HG03442 (cell line): Measurements from ENCODE around the gene LYST.

Experiments used
- ATAC-seq: cut with Tn5 transposase; IDR thresholded peaks from one replicate; pipeline ENCODE4 v1.9.1; 2021; ENCODE audit warnings: mild to moderate bottlenecking, moderate library complexity; ENCODE audit not compliant: unreplicated experiment

LYST gene

DNA sequence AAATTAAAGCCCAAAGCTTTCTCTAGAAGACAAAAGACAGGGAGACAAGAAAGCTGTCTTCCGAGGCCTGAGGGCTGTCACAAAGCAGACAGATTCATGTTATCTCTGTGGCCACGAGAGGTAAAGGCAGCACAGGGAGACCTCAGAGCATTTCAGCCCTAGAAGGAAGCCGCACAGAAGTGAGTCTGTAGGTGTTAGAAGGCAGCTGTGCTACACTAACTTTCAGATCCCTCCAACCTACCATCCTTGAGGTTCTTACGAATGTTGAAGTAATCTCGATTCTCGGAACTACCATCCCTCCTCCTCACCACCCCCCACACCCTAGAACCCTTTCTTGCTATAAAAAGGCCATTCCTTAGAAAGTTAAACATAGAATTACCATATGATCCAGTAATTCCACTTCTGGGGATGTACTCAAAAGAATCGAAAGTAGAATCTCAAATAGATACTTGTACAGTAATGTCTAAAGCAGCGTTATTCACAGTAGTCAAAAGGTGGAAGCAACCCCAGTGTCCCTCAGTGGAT, 21.5 kb upstream of the LYST start:
- ATAC-seq = peak; percentile 69

DNA sequence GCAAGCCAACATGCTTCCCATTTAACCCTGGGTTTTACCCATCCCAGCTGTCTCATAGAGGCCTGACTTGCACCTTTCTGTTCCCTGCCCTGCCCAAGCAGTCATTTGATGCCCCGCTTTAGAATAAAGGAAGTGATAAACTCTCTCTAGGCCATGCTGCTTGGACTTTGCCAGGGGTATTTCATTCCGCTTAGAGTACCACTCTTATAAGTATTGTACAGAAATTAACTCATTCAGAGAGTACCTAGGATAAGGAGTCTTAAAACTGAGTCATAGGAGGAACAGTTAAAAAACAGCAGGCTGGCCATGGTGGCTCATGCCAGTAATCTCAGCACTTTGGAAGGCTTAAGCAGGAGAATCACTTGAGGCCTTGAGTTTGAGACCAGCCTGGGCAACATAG, 21.0 kb upstream of the LYST start:
- peak; percentile 6 for ATAC-seq

DNA sequence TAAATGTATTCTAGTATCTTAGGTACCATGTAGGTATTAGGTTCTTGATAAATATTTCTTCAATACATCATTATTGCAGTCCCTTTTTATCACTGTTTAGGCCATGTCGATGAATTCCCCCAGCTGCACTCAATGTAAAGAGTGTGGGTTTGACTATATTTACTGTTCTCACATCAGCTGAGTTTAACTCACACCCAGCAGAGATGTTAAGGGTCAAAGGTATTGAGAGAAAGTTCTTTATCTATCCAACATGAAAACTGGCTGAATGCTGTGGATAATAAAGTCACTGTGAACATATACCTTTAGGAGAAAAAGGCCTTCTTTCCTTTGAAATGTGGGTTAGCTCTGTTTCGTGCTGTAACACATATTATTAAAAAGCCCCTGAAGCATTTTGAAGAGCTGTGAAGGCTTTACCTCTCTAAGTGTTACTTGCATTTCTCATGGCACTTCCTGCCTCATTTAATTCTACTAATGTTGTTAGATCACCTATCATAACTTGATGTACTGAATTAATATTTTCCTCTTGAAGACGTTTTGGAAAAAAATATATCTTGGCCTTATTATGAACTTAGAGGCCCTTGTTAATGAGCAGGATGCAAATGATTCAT, 19.1 kb upstream of the LYST start:
- no peak for ATAC-seq

DNA sequence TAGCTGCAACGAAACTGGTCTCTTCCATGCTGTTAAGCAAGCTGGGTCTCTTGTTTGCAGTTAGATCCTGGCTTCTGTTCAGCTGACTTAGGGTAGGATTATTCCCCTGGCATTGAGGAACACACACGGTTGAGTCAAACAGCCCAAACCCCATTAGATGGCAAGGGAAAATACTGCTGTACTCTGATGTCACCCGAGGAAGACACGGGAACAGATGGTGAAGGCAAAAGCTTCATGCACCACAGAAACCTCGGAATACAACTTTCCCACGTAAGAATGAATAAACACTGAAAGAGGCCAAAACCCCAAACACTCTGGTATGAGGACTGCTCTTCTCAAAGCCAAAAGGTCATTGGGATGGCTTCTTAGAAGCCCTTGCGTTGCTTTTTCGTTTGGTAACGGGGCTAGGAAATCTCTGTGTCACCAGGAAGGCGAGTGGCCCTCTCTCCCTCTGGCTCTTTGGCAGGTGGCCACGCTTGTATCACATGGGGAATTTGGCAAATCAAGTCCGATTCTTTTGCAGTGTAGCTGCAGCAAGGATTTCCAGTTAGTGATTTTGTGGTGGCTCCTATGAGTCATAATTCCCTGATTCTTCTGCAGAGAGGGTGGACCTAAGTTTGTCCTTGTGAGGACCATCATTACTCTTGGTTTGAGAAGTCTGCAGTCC, 16.7 kb upstream of the LYST start:
- peak; percentile 27 for ATAC-seq

DNA sequence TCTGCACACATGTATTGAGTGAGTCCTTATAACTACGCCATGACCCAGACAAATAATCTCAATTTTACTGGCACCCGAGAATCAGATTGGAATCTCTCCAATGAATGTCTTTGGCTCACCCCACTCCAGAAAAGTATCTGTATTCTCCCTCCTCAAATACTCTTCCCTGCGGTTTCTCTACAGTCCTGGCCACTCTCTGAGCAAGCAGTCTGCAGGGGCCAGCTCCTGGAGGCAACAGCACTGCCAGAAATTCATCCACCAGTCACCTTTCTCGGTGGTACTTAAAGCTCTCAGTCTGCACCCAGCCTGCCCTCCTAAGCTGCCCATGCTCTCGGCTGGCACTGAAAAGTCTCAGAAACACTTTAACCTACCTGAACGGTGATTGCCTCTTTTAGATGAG, 16.1 kb upstream of the LYST start:
- ATAC-seq = no peak

DNA sequence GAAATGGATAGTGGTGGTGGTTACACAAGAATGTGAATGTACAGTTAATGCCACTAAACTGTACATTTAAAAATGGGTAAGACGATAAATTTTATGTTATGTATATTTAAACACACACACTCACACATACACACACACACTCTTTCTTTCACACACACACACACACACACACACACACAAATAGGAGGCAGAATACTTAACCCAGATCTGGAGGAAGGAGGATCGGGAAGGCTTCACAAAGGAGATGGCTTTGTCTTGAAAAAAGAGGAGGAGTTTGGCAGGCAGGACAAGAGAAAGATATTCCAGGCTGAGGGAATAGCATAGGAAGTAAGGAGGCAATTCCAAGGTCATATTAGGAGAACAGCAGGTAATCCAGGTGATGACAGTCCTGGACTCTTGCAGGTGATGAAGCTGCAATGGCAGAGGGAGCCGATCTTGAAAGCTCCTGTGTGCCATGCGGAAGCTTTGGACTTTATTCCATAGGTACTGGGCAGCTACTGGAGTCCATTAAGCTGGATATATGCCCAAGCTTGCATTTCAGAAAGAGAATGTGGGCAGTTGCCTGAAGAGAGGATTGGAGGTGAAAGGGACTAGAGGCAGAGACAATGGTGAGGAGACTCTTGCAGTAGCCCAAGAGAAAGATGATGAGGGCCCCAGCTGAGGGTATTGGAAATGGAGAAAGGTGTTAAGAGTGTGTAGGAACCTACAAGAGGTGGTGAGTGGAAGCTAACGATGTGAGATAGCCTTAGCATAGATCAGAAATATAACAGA, 15.4 kb upstream of the LYST start:
- no peak for ATAC-seq

DNA sequence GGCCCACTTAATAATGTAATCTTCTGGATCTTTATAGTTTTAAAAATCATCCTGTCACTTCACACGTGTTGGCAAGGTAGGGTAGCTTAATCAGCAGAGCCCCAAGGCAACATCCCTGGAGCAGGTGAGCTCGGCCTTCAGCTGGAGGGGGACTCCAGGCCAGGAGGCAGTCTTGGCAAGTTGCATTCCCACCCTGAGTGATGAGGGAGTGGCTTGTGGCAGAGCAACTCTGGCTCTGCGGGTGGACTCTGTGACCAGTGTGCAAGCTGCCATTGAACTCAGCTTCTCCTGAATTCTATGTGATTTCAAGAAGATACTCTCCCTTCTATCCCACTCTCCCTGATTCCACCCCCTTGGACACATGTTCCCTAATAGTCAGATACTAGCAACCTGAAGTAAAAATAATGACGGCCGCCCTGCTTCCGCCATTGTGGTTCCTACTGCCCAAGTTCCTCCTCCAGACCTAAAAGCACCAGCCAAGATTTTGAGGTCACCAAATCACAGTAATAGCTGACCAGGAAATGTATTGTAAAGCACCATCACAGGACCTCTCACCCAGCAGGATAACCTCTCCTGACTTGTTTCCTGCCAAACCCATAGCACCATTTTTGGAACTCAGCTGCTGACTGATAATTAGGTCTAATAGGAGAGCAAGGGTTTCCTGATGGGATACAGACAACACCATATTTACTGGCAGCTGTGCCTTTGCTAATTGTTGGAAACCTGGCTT, 11.5 kb upstream of the LYST start:
- no peak for ATAC-seq

DNA sequence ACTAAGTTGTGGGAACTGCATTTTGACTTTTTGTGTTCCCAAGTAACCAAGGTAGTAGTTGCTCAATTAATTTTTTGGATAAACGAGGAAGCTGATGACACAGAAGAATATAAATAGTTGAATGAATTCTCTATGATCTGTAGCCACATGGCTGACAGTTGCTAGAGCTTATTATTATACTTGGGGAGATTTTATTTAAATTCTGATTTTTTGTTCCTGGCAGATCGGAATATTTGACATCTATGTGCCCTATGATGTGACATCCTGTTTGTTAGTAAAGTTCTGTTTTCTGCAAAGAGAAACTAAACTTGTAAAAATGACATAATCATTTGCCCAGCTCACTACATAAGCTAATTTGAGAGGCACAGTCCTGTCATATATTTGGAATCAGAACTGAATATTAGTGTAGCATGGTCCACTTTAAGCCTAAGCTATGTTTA, 9.7 kb upstream of the LYST start:
- ATAC-seq = no peak

DNA sequence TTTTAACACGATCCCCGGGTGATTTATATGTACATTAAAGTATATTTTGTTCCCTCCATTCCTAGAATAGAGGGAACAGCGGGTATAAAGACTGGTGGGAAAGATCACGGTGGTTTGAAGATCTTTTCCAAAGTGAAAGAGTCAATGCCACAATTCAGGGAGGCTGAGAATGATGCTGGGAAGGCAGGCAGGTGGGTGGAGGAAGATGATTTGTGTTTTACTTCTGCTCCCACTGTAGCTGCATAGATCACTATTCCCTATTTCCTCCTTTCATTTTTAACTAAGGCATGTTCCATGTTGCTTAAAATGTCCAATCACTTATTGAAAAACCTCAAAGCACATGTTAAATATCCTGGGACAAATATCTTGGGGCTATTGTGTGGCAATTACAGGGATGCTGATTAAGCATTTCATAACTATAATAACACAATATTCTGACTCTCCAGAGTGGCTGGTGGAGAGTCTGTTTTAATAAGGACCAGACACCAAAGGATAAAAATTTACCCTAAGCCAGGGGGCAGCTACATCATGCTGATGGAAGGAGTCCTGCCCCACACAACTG, 8.4 kb upstream of the LYST start:
- ATAC-seq = no peak

DNA sequence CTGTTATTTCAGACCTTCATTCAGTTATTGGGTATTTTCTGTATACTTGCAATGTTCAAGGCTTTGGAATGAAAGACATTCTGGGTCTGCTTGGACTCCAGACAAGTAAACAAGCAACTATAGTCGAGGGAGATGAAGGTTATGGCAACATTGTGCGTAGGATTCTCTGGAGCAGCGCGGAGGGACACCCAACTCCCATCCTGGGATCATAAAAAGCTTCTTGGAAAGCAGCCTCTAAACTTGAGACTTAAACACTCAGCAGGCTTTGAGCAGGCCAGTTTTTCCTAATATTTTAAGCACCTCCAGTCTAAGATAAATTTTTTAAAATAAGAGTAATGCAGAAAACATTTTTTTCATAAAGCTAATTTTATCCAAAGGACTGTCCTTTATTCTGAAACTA, 7.6 kb upstream of the LYST start:
- ATAC-seq = no peak

DNA sequence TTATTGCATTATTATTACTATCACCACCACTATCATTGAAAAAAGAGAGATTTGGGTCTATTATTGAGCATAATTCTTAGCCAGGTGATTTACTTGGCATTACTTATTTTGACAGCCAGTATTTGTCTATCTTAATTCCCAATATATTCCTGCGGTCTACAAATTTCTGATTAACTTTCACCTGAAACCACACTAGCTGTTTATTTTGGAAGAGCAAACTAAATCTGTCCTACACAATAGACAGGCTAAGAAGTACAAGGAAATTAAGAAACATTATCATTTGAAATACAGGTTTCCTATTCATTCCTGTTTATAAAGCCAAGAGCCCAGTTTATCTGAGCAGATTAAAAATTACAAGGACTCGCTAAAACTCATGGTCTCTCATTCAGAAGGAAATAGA, 6.9 kb upstream of the LYST start:
- no peak for ATAC-seq

DNA sequence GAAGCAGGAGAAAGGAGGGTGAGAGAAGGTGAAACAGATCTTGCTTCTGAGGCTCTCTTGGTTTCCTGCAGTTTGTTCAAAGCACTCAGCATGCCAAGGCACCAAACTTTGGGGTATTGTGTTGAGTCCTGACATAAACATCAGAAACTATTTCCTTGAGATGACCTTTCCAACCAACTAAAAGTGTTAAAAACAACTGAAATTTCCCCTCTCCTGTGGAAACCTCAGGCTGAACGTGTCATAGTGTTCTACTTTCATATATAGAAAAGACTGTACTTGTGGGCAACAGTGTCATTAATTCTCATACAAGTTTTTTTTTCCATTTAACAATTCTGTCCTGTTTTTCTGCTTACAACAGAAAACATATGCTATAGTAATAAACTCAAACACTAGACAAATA, 6.3 kb upstream of the LYST start:
- peak; percentile 41 for ATAC-seq

DNA sequence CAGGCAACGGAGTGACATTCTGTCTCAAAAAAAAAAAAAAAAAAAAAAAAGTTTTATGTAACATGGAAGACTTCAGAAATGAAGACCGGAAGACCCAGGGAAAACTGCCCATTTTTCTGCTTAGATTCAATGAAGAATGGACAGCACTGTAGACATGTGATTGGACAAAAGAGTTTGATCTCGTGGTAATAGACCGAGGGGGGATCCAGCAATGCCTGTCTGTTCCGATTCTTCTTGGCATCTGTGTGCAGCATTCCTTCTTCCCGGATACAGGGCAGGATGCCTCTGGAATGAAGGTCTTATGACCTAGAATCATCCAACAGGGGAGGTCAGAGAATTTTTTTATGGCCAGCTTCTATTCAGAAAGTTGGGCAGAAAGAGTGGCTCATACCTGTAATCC, 5.6 kb upstream of the LYST start:
- no peak for ATAC-seq

DNA sequence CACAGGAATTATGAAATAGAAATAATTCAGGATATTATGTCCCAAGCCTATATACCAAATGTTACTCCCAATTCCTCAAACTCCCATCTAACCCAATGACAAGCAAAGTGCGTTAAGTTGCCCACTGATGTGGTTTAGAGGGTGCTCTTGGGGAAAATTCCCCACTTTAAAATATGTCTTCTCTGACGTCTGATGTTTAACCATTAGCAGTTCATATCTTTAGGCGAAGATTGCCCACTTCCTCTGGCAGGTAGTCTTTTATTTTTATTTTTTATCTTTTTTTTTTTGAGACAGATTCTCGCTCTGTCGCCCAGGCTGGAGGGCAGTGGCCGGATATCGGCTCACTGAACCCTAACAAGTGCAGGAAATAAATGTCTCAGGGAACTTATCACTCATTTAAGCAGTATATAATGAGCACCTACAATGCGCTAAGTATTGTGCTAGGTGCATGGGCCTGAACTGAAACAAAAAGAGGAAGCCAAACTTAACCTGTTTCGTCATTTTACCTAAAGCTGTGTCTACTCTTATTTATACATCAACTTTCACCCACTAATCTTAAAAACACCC, 1.3 kb upstream of the LYST start:
- peak; percentile 20 for ATAC-seq

DNA sequence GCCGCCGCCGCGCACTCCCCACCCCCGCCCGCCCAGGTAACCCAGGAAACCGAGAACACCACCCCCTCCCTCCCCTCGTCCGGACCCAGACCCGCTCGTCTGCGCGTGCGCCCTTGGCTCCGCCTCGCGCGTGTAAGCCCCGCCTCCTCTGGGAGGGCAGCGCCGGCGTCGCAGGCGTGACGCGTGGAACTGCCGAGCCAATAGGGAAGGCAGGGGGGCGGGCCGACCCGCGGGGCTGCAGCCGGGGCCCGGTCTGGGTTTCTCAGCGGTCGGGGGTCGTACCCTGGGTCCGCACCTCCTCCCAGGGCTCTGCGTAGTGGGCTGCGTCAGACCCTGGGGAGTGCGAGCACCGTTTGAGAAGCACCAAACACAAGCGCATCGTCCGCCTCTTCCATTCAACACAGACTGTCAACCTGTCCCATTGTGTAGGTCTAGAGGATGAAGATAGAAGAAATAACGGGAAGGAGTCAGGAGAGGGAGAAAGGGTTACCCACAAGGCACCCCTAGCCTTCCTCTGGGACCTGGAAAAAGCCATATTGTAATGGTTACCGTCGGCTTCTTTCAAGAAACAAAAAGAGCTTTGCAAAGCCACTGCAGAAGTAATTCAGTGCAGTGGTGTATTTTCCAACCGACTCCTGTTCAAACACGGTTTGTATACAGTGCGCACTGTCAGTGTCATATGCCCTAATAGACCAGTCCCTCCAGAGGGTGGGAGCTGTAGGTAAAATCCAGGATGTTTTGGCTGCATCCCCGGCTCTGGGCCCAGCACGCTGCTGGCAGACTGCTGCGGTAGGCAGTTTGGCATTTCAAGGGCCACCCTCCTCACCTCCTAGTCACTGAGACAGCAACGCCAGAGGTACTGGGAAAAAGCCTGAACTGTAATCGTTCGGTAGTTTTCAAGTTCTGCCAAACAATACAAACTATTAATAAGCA, 473 bp upstream of the LYST start:
- peak; percentile 77 for ATAC-seq

DNA sequence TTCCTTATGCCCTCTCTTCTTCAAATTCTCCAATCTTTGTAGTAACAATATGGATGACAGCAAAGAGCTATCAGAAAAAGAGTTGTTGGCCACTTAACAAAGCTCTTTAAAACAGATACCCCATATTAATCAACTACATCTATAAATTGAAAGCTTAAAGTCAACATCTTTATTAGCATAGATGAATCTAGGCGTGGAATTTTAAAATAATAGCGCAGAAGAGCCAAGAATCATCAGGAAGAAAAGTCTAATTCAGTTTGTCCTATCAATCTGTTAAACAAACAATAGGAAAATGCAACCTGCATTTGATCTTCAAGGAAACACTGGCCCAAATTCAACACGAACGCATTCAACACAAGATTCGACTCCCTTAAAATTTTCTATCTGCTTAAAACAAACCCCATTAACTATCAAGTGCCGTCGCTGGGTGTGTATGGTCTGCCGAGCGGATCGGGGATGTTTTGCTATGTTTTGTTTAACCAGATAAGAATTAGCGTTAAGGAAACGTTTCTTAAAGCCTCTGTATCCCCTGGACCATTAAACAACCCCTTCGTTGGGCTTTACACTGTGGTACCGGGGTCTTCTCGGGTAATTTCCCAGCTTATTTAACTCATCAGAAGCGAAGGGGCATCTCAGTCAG, 1.0 kb downstream of the LYST start:
- ATAC-seq = peak; percentile 0

DNA sequence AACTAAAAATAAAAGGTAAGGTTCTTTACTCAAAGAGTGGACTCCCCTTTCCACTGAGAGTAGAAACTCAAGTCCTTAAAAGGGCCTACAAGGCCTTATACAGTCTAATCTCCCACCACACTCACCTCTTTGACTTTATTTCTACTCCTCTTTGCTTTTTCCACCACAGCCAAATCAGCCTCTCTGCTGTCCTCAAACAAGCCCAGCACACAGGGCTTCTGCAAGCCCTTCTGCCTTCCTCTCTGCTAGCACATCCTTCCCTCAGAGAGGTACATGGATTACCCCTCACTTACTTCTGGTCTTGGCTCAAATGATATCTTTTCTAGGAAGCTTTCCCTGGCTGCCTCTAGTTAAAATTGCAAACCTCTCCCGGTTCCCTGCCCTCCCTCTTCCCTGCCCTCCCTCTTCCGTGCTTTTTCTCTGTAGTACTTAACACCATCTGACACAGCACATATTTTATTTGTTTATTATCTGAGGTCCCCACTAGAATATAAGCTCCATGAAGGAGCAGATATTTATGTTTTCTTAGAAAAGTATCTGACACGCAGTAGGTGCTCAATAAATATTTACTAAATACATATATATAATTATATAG, 1.7 kb downstream of the LYST start:
- no peak for ATAC-seq

DNA sequence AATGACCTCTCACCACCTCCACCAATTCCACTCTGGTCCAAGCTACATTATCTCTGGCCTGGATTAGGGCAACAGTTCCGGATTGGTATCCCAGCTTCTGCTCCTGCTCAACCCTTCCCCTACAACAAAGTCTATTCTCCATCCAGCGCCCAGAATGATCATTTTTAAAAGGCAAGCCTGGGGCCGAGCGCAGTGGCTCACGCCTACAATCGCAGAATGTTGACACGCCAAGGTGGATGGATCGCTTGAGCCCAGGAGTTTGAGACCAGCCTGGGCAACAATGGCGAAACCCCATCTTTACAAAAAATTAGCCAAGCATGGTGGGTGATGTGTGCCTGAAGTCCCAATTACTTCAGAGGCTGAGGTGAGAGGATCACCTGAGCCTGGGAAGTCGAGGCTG, 2.2 kb downstream of the LYST start:
- no peak for ATAC-seq

DNA sequence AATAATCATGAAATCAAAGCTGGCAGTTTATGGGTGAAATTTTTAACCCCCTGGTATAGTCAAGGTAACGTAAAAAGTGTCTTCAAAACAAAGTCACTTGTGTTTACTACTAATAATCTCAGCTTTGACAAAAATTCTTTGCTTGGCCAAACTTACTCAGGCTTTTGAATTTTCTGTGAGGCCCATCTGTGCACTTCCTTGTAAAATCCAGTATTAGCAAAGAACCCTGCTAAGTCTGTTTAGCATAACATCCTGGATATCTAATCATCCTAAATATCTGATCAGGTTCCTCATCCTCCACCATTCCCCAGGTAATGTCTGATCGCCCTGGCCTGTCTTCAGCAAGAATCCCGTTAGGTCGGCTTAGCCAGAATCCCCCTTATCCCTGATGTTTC, 3.0 kb downstream of the LYST start:
- ATAC-seq = no peak
